H9 (cell line): ENCODE results near the gene INPP5B. TPM values are rescaled to one million over a fixed set of nuclear protein-coding genes. Genes with fewer than 3 reads are reported as not detected.
A peak's percentile ranks its signal among the peaks of the same experiment; 100 is the strongest.

Experiments
- DNase-seq: peaks from one replicate; pipeline ENCODE4 v3.0.0-alpha.2; 2017
- H2AFZ ChIP-seq: one replicate; pipeline ENCODE4 v1.6.1; 2013; ENCODE audit warnings: mild to moderate bottlenecking, low read length, control low read depth, moderate library complexity
- H2AK5ac ChIP-seq: 2 replicates; pipeline ENCODE4 v1.6.1; 2013; ENCODE audit warnings: low read length, control low read depth, mixed read lengths; ENCODE audit not compliant: insufficient read length
- H2BK120ac ChIP-seq: one replicate; pipeline ENCODE4 v1.6.1; 2013; ENCODE audit warnings: low read depth, mild to moderate bottlenecking, low read length, control low read depth, inconsistent platforms; ENCODE audit not compliant: poor library complexity, severe bottlenecking
- H2BK12ac ChIP-seq: 2 replicates; pipeline ENCODE4 v1.6.1; 2013; ENCODE audit warnings: low read length, control low read depth, mixed read lengths, low read depth; ENCODE audit not compliant: insufficient read length
- H2BK15ac ChIP-seq: 2 replicates; pipeline ENCODE4 v1.6.1; 2013; ENCODE audit warnings: low read depth, low read length, control low read depth
- H2BK20ac ChIP-seq: one replicate; pipeline ENCODE4 v1.6.1; 2013; ENCODE audit warnings: low read depth, mild to moderate bottlenecking, low read length, control low read depth, inconsistent platforms; ENCODE audit not compliant: poor library complexity, severe bottlenecking
- H2BK5ac ChIP-seq: 2 replicates; pipeline ENCODE4 v1.6.1; 2013; ENCODE audit warnings: low read length, control low read depth, mixed read lengths; ENCODE audit not compliant: insufficient read length
- H3K14ac ChIP-seq: 2 replicates; pipeline ENCODE4 v1.6.1; 2013; ENCODE audit warnings: low read length, control low read depth; ENCODE audit not compliant: insufficient read depth
- H3K18ac ChIP-seq: 2 replicates; pipeline ENCODE4 v1.6.1; 2013; ENCODE audit warnings: low read depth, mild to moderate bottlenecking, mixed read lengths, low read length, control low read depth; ENCODE audit not compliant: insufficient read length
- H3K23ac ChIP-seq: 2 replicates; pipeline ENCODE4 v1.6.1; 2013; ENCODE audit warnings: low read length, control low read depth, mixed read lengths, low read depth; ENCODE audit not compliant: insufficient read length
- H3K23me2 ChIP-seq: 2 replicates; pipeline ENCODE4 v1.6.1; 2013; ENCODE audit warnings: low read depth, mild to moderate bottlenecking, mixed read lengths, low read length, control low read depth; ENCODE audit not compliant: insufficient read length, poor library complexity, severe bottlenecking
- H3K27ac ChIP-seq: 2 replicates; pipeline ENCODE4 v1.5.1; 2013; ENCODE audit warnings: low read length, control low read depth, mixed read lengths, low read depth; ENCODE audit not compliant: insufficient read length
- H3K27me3 ChIP-seq: 2 replicates; pipeline ENCODE4 v1.6.1; 2013; ENCODE audit warnings: low read length, control low read depth, inconsistent platforms; ENCODE audit not compliant: insufficient read depth
- H3K4ac ChIP-seq: 2 replicates; pipeline ENCODE4 v1.6.1; 2013; ENCODE audit warnings: low read depth, mild to moderate bottlenecking, control low read depth, inconsistent platforms, low read length, moderate library complexity
- H3K4me1 ChIP-seq: 2 replicates; pipeline ENCODE4 v1.6.1; 2013; ENCODE audit warnings: low read length, control low read depth, inconsistent platforms; ENCODE audit not compliant: insufficient read depth
- H3K4me2 ChIP-seq: 2 replicates; pipeline ENCODE4 v1.6.1; 2013; ENCODE audit warnings: low read length, control low read depth, mixed read lengths; ENCODE audit not compliant: insufficient read length, insufficient read depth
- H3K56ac ChIP-seq: 2 replicates; pipeline ENCODE4 v1.6.1; 2013; ENCODE audit warnings: low read depth, mild to moderate bottlenecking, mixed read lengths, low read length, control low read depth; ENCODE audit not compliant: insufficient read length
- H3K79me1 ChIP-seq: 2 replicates; pipeline ENCODE4 v1.6.1; 2013; ENCODE audit warnings: low read depth, mild to moderate bottlenecking, moderate library complexity, low read length, control low read depth, inconsistent platforms; ENCODE audit not compliant: insufficient read depth, poor library complexity, severe bottlenecking
- H3K79me2 ChIP-seq: 2 replicates; pipeline ENCODE4 v1.6.1; 2013; ENCODE audit warnings: low read length, control low read depth, inconsistent platforms; ENCODE audit not compliant: insufficient read depth
- H3K9ac ChIP-seq: 2 replicates; pipeline ENCODE4 v1.6.1; 2013; ENCODE audit warnings: low read length, control low read depth, mixed read lengths; ENCODE audit not compliant: insufficient read length; ENCODE audit errors: extremely low read depth
- H3K9me3 ChIP-seq: one replicate; pipeline ENCODE4 v1.6.1; 2013; ENCODE audit warnings: low read depth, low read length, inconsistent platforms; ENCODE audit not compliant: control insufficient read depth
- H3T11ph ChIP-seq: one replicate; pipeline ENCODE4 v1.6.1; 2013; ENCODE audit warnings: mild to moderate bottlenecking, low read length, control low read depth, inconsistent platforms
- H4K20me1 ChIP-seq: one replicate; pipeline ENCODE4 v1.6.1; 2013; ENCODE audit not compliant: control insufficient read depth, insufficient read length, insufficient read depth
- H4K5ac ChIP-seq: 2 replicates; pipeline ENCODE4 v1.6.1; 2013; ENCODE audit warnings: low read depth, mild to moderate bottlenecking, mixed read lengths, low read length, control low read depth; ENCODE audit not compliant: insufficient read length
- H4K8ac ChIP-seq: replicated peaks from 2 replicates; pipeline ENCODE4 v1.6.1; 2013; ENCODE audit warnings: low read length, control low read depth, mixed read lengths, low read depth; ENCODE audit not compliant: insufficient read length
- H4K91ac ChIP-seq: 2 replicates; pipeline ENCODE4 v1.6.1; 2013; ENCODE audit warnings: low read depth, mild to moderate bottlenecking, moderate library complexity, mixed read lengths, low read length, control low read depth; ENCODE audit not compliant: insufficient read length
- H3K27ac Mint-ChIP-seq, 3 experiments: 2 replicates in 2 of 3; 3 replicates in 1 of 3; pipeline ENCODE4 v1.8.0; 2020 to 2021; ENCODE audit warnings: mixed read lengths in 3 of 3, mild to moderate bottlenecking in 1 of 3, moderate library complexity in 1 of 3
- H3K27me3 Mint-ChIP-seq: 2 replicates; pipeline ENCODE4 v1.8.0; 2021; ENCODE audit warnings: low read depth, mild to moderate bottlenecking, moderate library complexity, mixed read lengths
- H3K36me3 Mint-ChIP-seq, 3 experiments: 2 replicates in 2 of 3; 3 replicates in 1 of 3; pipeline ENCODE4 v1.8.0; 2020 to 2021; ENCODE audit warnings: low read depth in 3 of 3, mixed read lengths in 3 of 3; ENCODE audit not compliant: insufficient read depth in 1 of 3
- H3K4me1 Mint-ChIP-seq, 2 experiments: 2 replicates each; pipeline ENCODE4 v1.8.0; 2020; ENCODE audit warnings: mixed read lengths in 2 of 2
- H3K4me3 Mint-ChIP-seq, 2 experiments: 2 replicates in 1 of 2; 3 replicates in 1 of 2; pipeline ENCODE4 v1.8.0; 2020 to 2021; ENCODE audit warnings: mild to moderate bottlenecking in 2 of 2, mixed read lengths in 2 of 2, moderate library complexity in 1 of 2
- H3K9me3 Mint-ChIP-seq, 2 experiments: 2 replicates in 1 of 2; 3 replicates in 1 of 2; pipeline ENCODE4 v1.8.0; 2020; ENCODE audit warnings: mild to moderate bottlenecking in 2 of 2, mixed read lengths in 2 of 2, moderate library complexity in 1 of 2
- WGBS: extraction: QIAGEN DNeasy Blood & Tissue Kit; methylation state at CpG from one replicate; pipeline ENCODE4 v1.1.7; 2013; ENCODE audit warnings: missing lambda C conversion rate, low lambda C conversion rate, mixed read lengths; ENCODE audit not compliant: insufficient read length; ENCODE audit errors: extremely low coverage; 5-methylcytosine and 5-hydroxymethylcytosine counted together
- total RNA-seq: library from RNA; stranded (reverse); gene quantifications from 2 replicates; pipeline ENCODE4 v1.2.1, GENCODE V29; 2021
- TF ChIP-seq, protein P1 (sequence below): fragments of 200-600 bp; sonication (generic); conservative IDR thresholded peaks from 3 replicates; pipeline ENCODE4 v1.8.0; 2021; ENCODE audit warnings: antibody characterized with exemption, mild to moderate bottlenecking

The INPP5B gene
- total RNA-seq, 1 experiment from 2014 or later = 28.2 TPM

GRCh38 chr1:37944086-37944763 lies 2.6 kb downstream of the INPP5B start:
- H3K14ac ChIP-seq = no peak overlapping the region
- Mint-ChIP-seq H3K27ac (peak overlapping the region in 1 of 3 experiments; percentile 55; a peak in 1 of 7 replicates), H3K36me3 (peaks cover 0 to 5% (median 3%) of the 10 kb centered on the region in 3 experiments; a peak in 3 of 7 replicates), H3K4me1 (peaks cover 13 to 14% of the 10 kb centered on the region in 2 experiments), H3K4me3 (no peak overlapping the region), H3K27me3 (no peaks in the 10 kb centered on the region), H3K9me3 (no peaks in the 10 kb centered on the region)
- H2AFZ ChIP-seq = no peak overlapping the region
- H3K79me2 ChIP-seq = no peaks in the 10 kb centered on the region
- H3K23ac ChIP-seq = no peak overlapping the region
- H3K18ac ChIP-seq = no peak overlapping the region
- no peak overlapping the region for H3T11ph ChIP-seq
- peaks cover 3% of the 10 kb centered on the region for H3K23me2 ChIP-seq
- no peak overlapping the region for H4K5ac ChIP-seq
- no peak overlapping the region for H3K4me2 ChIP-seq
- no peak overlapping the region for H2BK15ac ChIP-seq
- H4K91ac ChIP-seq = no peak overlapping the region
- H2BK20ac ChIP-seq = no peak overlapping the region
- H2BK5ac ChIP-seq = no peak overlapping the region
- H3K9me3 ChIP-seq = no peaks in the 10 kb centered on the region
- no peak for DNase-seq
- H3K27me3 ChIP-seq = no peaks in the 10 kb centered on the region
- no CpG with 5 or more reads among the region's 4 CpGs for WGBS
- H2AK5ac ChIP-seq = no peak overlapping the region
- H3K4ac ChIP-seq = no peak overlapping the region
- TF ChIP-seq, protein P1, sequence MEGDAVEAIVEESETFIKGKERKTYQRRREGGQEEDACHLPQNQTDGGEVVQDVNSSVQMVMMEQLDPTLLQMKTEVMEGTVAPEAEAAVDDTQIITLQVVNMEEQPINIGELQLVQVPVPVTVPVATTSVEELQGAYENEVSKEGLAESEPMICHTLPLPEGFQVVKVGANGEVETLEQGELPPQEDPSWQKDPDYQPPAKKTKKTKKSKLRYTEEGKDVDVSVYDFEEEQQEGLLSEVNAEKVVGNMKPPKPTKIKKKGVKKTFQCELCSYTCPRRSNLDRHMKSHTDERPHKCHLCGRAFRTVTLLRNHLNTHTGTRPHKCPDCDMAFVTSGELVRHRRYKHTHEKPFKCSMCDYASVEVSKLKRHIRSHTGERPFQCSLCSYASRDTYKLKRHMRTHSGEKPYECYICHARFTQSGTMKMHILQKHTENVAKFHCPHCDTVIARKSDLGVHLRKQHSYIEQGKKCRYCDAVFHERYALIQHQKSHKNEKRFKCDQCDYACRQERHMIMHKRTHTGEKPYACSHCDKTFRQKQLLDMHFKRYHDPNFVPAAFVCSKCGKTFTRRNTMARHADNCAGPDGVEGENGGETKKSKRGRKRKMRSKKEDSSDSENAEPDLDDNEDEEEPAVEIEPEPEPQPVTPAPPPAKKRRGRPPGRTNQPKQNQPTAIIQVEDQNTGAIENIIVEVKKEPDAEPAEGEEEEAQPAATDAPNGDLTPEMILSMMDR = no peak
- no peak overlapping the region for H2BK12ac ChIP-seq
- H3K27ac ChIP-seq = no peak overlapping the region
- no peaks in the 10 kb centered on the region for H3K79me1 ChIP-seq
- H4K8ac ChIP-seq = no peak overlapping the region
- H4K20me1 ChIP-seq = no peaks in the 10 kb centered on the region
- H3K9ac ChIP-seq = no peak overlapping the region
- H2BK120ac ChIP-seq = no peak overlapping the region
- H3K4me1 ChIP-seq = no peaks in the 10 kb centered on the region
- H3K56ac ChIP-seq = no peak overlapping the region
